RWPE2 (cell line): ENCODE data around the gene GINS3.

Experiments used
- ATAC-seq: fragments of 200-7000 bp; cut with Tn5 transposase; 3 replicates; pipeline ENCODE4 v1.9.1; 2021; ENCODE audit warnings: low read depth
- DNase-seq: peaks from one replicate; pipeline ENCODE4 v3.0.0-alpha.2; 2020; ENCODE audit warnings: low spot score
- H3K27ac ChIP-seq: fragments of 450-650 bp; 2 replicates; pipeline ENCODE4 v1.5.1; 2017; ENCODE audit warnings: mild to moderate bottlenecking; ENCODE audit not compliant: poor library complexity, severe bottlenecking
- H3K27me3 ChIP-seq: fragments of 250-450 bp; sonication (Bioruptor Pico); 2 replicates; pipeline ENCODE4 v1.5.1; 2021; ENCODE audit warnings: mild to moderate bottlenecking, moderate library complexity; ENCODE audit not compliant: insufficient read depth, poor library complexity, severe bottlenecking
- H3K36me3 ChIP-seq: fragments of 250-450 bp; sonication (Bioruptor Pico); 2 replicates; pipeline ENCODE4 v1.5.1; 2020; ENCODE audit warnings: low read depth, mild to moderate bottlenecking, moderate library complexity
- H3K4me1 ChIP-seq: fragments of 250-450 bp; sonication (Bioruptor Pico); 2 replicates; pipeline ENCODE4 v1.5.1; 2021; ENCODE audit warnings: mild to moderate bottlenecking, moderate library complexity; ENCODE audit not compliant: insufficient read depth, poor library complexity, severe bottlenecking
- H3K4me3 ChIP-seq: fragments of 250-450 bp; sonication (Bioruptor Pico); 2 replicates; pipeline ENCODE4 v1.5.1; 2021; ENCODE audit warnings: mild to moderate bottlenecking, moderate library complexity; ENCODE audit not compliant: severe bottlenecking
- H3K9me3 ChIP-seq: fragments of 250-450 bp; sonication (Bioruptor Pico); 2 replicates; pipeline ENCODE4 v1.5.1; 2021; ENCODE audit warnings: mild to moderate bottlenecking, moderate library complexity; ENCODE audit not compliant: severe bottlenecking
- TF ChIP-seq, protein P1 (sequence below): fragments of 450-650 bp; IDR thresholded peaks from one replicate; pipeline ENCODE4 v1.5.1; 2017; ENCODE audit warnings: mild to moderate bottlenecking, moderate library complexity; ENCODE audit not compliant: poor library complexity, severe bottlenecking

The GINS3 gene

DNA sequence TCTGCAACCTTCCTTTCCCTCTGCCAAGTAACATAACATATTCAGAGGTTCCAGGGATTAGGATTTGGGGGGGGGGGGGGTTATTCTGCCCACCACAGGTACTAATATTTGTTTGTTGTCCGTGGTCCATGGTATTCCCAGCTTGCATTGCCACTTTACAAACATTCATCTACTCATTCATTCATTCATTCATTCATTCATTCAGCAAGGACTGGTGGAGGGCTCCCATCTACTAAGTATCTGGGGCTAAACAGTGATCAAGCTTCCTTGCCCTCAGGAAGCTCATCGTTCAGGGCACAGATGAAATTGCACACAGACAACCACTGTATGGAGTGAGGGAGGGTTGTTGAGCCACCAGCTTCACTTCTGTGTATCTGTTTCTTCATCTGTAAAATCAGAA, 61.9 kb downstream of the GINS3 start:
- Histone ChIP-seq H3K27ac (no peak overlapping the region), H3K4me1 (peaks cover 4% of the 10 kb centered on the region)
- no peak for ATAC-seq

DNA sequence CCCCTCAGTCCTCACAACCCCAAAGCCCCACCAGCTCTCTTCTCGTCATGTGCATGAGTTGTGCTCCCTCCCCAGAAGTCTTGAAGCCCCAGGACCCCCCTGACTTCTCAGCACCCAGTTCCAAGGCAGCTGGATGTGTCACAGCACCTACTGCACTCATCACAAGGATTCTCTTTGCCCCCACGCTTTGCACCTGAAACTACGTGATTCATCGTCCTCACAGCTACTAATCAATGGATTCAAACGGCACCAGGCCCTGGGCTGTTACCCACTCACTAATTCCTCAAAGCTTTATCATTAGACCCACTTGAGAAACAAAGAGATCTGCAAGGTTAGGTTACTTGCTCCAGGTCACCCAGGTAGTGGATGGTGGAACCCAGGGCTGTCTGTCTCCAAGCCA, 62.6 kb downstream of the GINS3 start:
- Histone ChIP-seq H3K4me1 (peaks cover 4% of the 10 kb centered on the region), H3K36me3 (no peaks in the 10 kb centered on the region), H3K4me3 (no peak overlapping the region), H3K27me3 (no peaks in the 10 kb centered on the region), H3K9me3 (no peaks in the 10 kb centered on the region), H3K27ac (no peak overlapping the region)
- TF ChIP-seq, protein P1, sequence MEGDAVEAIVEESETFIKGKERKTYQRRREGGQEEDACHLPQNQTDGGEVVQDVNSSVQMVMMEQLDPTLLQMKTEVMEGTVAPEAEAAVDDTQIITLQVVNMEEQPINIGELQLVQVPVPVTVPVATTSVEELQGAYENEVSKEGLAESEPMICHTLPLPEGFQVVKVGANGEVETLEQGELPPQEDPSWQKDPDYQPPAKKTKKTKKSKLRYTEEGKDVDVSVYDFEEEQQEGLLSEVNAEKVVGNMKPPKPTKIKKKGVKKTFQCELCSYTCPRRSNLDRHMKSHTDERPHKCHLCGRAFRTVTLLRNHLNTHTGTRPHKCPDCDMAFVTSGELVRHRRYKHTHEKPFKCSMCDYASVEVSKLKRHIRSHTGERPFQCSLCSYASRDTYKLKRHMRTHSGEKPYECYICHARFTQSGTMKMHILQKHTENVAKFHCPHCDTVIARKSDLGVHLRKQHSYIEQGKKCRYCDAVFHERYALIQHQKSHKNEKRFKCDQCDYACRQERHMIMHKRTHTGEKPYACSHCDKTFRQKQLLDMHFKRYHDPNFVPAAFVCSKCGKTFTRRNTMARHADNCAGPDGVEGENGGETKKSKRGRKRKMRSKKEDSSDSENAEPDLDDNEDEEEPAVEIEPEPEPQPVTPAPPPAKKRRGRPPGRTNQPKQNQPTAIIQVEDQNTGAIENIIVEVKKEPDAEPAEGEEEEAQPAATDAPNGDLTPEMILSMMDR: no peak
- ATAC-seq (no peak), DNase-seq (no peak)

More for the DNA sequence above, 61.9 kb downstream of the GINS3 start:
- DNase-seq: no peak
- Histone ChIP-seq H3K4me3 (no peak overlapping the region), H3K36me3 (no peaks in the 10 kb centered on the region), H3K9me3 (no peaks in the 10 kb centered on the region), H3K27me3 (no peaks in the 10 kb centered on the region)
- TF ChIP-seq, protein P1: no peak
